Measurements from ENCODE around the gene WDR7. TPM values are rescaled to one million over a fixed set of nuclear protein-coding genes. Genes with fewer than 3 reads are reported as not detected.

WDR7 gene
- total RNA-seq, 4 donors from 2014 or later = 9.4 to 26.1 (median 19.2) TPM

DNA sequence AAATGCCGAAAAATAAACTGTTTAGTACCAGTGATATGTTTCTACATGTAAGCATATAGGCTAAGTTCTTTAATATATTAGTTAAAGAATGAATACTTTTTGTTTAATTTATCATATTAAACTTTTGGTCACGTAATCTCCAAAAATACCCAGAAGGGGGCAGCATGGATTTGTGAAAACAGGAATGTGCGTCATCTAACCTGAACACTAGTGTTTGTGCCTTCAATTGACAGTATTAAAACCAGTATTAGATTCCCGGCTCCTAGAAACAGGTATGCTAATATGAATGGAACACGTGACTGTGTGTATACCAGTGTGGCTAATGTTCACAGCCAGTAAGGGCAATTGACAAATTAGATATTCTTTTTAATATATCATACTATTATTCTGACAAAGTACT, 51.8 kb downstream of the WDR7 start:
- no peaks in the 10 kb centered on the region for H3K9me3 ChIP-seq
- H3K36me3 ChIP-seq = peaks cover 0 to 4% (median 0%) of the 10 kb centered on the region in 3 donors
- no peak overlapping the region for H3K27ac ChIP-seq
- H3K27me3 ChIP-seq = no peaks in the 10 kb centered on the region
- intact Hi-C loops (cut with DNase I) = no loop called here
- 55 to 59% methylated on average over 5 of the region's 5 CpGs for WGBS, 2 donors
- TF ChIP-seq, protein P1, sequence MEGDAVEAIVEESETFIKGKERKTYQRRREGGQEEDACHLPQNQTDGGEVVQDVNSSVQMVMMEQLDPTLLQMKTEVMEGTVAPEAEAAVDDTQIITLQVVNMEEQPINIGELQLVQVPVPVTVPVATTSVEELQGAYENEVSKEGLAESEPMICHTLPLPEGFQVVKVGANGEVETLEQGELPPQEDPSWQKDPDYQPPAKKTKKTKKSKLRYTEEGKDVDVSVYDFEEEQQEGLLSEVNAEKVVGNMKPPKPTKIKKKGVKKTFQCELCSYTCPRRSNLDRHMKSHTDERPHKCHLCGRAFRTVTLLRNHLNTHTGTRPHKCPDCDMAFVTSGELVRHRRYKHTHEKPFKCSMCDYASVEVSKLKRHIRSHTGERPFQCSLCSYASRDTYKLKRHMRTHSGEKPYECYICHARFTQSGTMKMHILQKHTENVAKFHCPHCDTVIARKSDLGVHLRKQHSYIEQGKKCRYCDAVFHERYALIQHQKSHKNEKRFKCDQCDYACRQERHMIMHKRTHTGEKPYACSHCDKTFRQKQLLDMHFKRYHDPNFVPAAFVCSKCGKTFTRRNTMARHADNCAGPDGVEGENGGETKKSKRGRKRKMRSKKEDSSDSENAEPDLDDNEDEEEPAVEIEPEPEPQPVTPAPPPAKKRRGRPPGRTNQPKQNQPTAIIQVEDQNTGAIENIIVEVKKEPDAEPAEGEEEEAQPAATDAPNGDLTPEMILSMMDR (IDR thresholded peaks at IDR 0.05) = peak in 3 of 6 experiments; percentile 8 to 34 (median 21)
- TF ChIP-seq POLR2A (IDR thresholded peaks at IDR 0.05) = no peak
- H3K4me1 ChIP-seq = no peaks in the 10 kb centered on the region
- no peak for DNase-seq
- no peak overlapping the region for H3K4me3 ChIP-seq

- no peaks in the 10 kb centered on the region for H3K36me3 ChIP-seq
- H3K4me1 ChIP-seq = no peaks in the 10 kb centered on the region
- no peak overlapping the region for H3K4me3 ChIP-seq
- DNase-seq = no peak
- intact Hi-C loops (cut with DNase I) = no loop called here
- TF ChIP-seq POLR2A (IDR thresholded peaks at IDR 0.05) = no peak
- TF ChIP-seq, protein P1 (IDR thresholded peaks at IDR 0.05) = peak in 2 of 6 experiments; percentile 12 to 28
- no peaks in the 10 kb centered on the region for H3K27me3 ChIP-seq
- no peak overlapping the region for H3K27ac ChIP-seq
- WGBS, 2 donors = 27 to 30% methylated on average over 2 of the region's 2 CpGs
- no peaks in the 10 kb centered on the region for H3K9me3 ChIP-seq
Measured at GRCh38 chr18:56709463-56709862, 58.3 kb downstream of the WDR7 start.

- DNase-seq = no peak
- Histone ChIP-seq H3K27ac (no peak overlapping the region), H3K9me3 (no peaks in the 10 kb centered on the region), H3K4me1 (no peaks in the 10 kb centered on the region), H3K4me3 (no peak overlapping the region), H3K27me3 (no peaks in the 10 kb centered on the region), H3K36me3 (no peaks in the 10 kb centered on the region)
- 87 to 92% methylated on average over 2 of the region's 2 CpGs for WGBS, 2 donors
- intact Hi-C loops (cut with DNase I) = no loop called here
- TF ChIP-seq POLR2A (IDR thresholded peaks at IDR 0.05) = no peak
- TF ChIP-seq, protein P1 (IDR thresholded peaks at IDR 0.05) = no peak
Measured at GRCh38 chr18:56711708-56712445, 60.7 kb downstream of the WDR7 start.

DNA sequence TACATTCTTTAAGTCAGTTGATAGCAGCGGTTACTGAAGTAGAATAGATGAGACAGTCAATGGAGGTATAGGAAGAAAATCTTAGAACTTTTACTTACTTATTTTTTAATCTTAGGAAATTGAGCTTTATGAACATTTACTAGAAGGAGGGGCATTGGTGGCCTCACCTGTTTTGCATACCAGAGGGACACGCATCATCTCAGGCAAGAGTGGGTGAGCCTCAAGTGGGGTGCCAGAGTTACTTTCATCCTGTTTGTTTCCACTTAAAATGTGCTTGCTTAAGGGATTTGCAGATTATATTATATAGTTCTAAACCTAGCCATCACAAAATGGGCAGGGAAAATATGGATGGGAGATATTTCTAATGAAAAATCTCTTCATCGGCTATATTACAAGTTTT, 61.6 kb downstream of the WDR7 start:
- Histone ChIP-seq H3K4me1 (no peaks in the 10 kb centered on the region), H3K27ac (no peak overlapping the region), H3K27me3 (no peaks in the 10 kb centered on the region), H3K4me3 (no peak overlapping the region), H3K36me3 (no peaks in the 10 kb centered on the region), H3K9me3 (no peaks in the 10 kb centered on the region)
- DNase-seq = no peak
- intact Hi-C loops (cut with DNase I) = no loop called here
- TF ChIP-seq, protein P1 (IDR thresholded peaks at IDR 0.05) = no peak
- no peak for TF ChIP-seq POLR2A (IDR thresholded peaks at IDR 0.05)
- WGBS, 2 donors = 94 to 95% methylated on average over 3 of the region's 3 CpGs

GRCh38 chr18:56715121-56715520, 64.0 kb downstream of the WDR7 start:
- Histone ChIP-seq H3K4me1 (no peaks in the 10 kb centered on the region), H3K4me3 (no peak overlapping the region), H3K9me3 (no peaks in the 10 kb centered on the region), H3K36me3 (peaks cover 0 to 7% (median 0%) of the 10 kb centered on the region in 3 donors), H3K27ac (no peak overlapping the region), H3K27me3 (no peaks in the 10 kb centered on the region)
- no peak for DNase-seq
- intact Hi-C loops (cut with DNase I) = no loop called here
- WGBS, 2 donors = 71 to 94% methylated on average over 5 of the region's 5 CpGs
- TF ChIP-seq, protein P1 (IDR thresholded peaks at IDR 0.05) = no peak

All from esophagus squamous epithelium (tissue), 5 donors.